GM12878 (cell line): ENCODE data around the gene PTPRN2. TPM values are rescaled to one million over a fixed set of nuclear protein-coding genes. Genes with fewer than 3 reads are reported as not detected.

ENCODE experiments used
- ATAC-seq: fragments of 200-7000 bp; cut with Tn5 transposase; 3 replicates; pipeline ENCODE4 v1.9.1; 2020; ENCODE audit warnings: mild to moderate bottlenecking, moderate library complexity
- BruUV-seq: library from RNA; stranded (reverse); fragments of 400-500 nt; replicated peaks from 2 replicates; lab custom pipeline; 2021; lab: Mats Ljungman, UMichigan
- CTCF ChIA-PET: fragments of 300-600 bp; sonication (Branson Sonifier 250); formaldehyde crosslinking; extraction: SDS; loops from one replicate; lab custom pipeline; 2021; ENCODE audit warnings: inconsistent platforms; lab: Yijun Ruan, JAX
- POLR2A ChIA-PET: fragments of 350-600 bp; formaldehyde crosslinking; extraction: SDS; loops from one replicate; lab custom pipeline; 2021; ENCODE audit warnings: inconsistent platforms; lab: Charles Lee
- RAD21 ChIA-PET: fragments of 300-600 bp; sonication (Branson Sonifier 250); formaldehyde crosslinking; loops from one replicate; lab custom pipeline; 2023; ENCODE audit warnings: antibody characterized with exemption; ENCODE audit not compliant: unreplicated experiment; lab: Charles Lee
- SMC1A ChIA-PET: fragments of 300-600 bp; sonication (Branson Sonifier 250); formaldehyde crosslinking; loops from one replicate; lab custom pipeline; 2023; ENCODE audit not compliant: unreplicated experiment, uncharacterized antibody; lab: Charles Lee
- DNase-seq: peaks from one replicate; pipeline ENCODE4 v3.0.0-alpha.2; 2011; ENCODE audit warnings: low read depth, low spot score
- FAIRE-seq: peaks from 3 replicates; lab custom pipeline; 2011; peaks lifted over from hg19 to GRCh38; lab: Jason Lieb, UNC
- H2AFZ ChIP-seq: 2 replicates; pipeline ENCODE4 v1.6.0; 2011; ENCODE audit warnings: low read depth, low read length, control low read depth; ENCODE audit not compliant: control insufficient read depth
- H3K27ac ChIP-seq: 2 replicates; pipeline ENCODE4 v1.5.1; 2011; ENCODE audit warnings: control low read depth; ENCODE audit not compliant: control insufficient read depth, insufficient read depth
- H3K27me3 ChIP-seq, 2 experiments: replicated peaks in 1 of 2; 2 replicates each; pipeline versions ENCODE4 v1.6.0 to v1.6.1; 2011; ENCODE audit warnings: low read length in 1 of 2; ENCODE audit not compliant: control insufficient read depth in 2 of 2, insufficient read depth in 2 of 2
- H3K36me3 ChIP-seq, 2 experiments: 2 replicates each; pipeline ENCODE4 v1.5.1; 2011; ENCODE audit warnings: low read length in 1 of 2; ENCODE audit not compliant: control insufficient read depth in 2 of 2, insufficient read depth in 2 of 2
- H3K4me1 ChIP-seq: 2 replicates; pipeline ENCODE4 v1.6.1; 2011; ENCODE audit warnings: mild to moderate bottlenecking, low read length, moderate library complexity, mixed read lengths; ENCODE audit not compliant: control insufficient read depth, insufficient read depth
- H3K4me2 ChIP-seq: 2 replicates; pipeline ENCODE4 v1.6.0; 2011; ENCODE audit warnings: control low read depth; ENCODE audit not compliant: control insufficient read depth, insufficient read depth
- H3K4me3 ChIP-seq: fragments of 200-600 bp; sonication (generic); 2 replicates; pipeline ENCODE4 v1.5.1; 2016
- H3K79me2 ChIP-seq: 2 replicates; pipeline ENCODE4 v1.6.0; 2011; ENCODE audit warnings: low read length; ENCODE audit not compliant: control insufficient read depth, insufficient read depth
- H3K9ac ChIP-seq: 2 replicates; pipeline ENCODE4 v1.8.0; 2011; ENCODE audit warnings: low read length, control low read depth, mixed read lengths; ENCODE audit not compliant: control insufficient read depth, insufficient read depth
- H3K9me3 ChIP-seq: replicated peaks from 3 replicates; pipeline ENCODE4 v1.5.1; 2011; ENCODE audit warnings: mild to moderate bottlenecking, low read length; ENCODE audit not compliant: control insufficient read depth, insufficient read depth
- H4K20me1 ChIP-seq: 2 replicates; pipeline ENCODE4 v1.6.0; 2011; ENCODE audit not compliant: control insufficient read depth, insufficient read depth
- FOXK2 ChIP-seq: fragments of 450-650 bp; IDR thresholded peaks from 2 replicates; pipeline ENCODE4 v1.6.1; 2017; ENCODE audit warnings: mild to moderate bottlenecking, moderate library complexity
- MEF2B ChIP-seq: fragments of 450-650 bp; IDR thresholded peaks from 2 replicates; pipeline ENCODE4 v1.6.1; 2018; ENCODE audit warnings: mild to moderate bottlenecking, moderate library complexity; ENCODE audit not compliant: partially characterized antibody, poor library complexity, severe bottlenecking
- RAD51 ChIP-seq: fragments of 450-650 bp; IDR thresholded peaks from 2 replicates; pipeline ENCODE4 v1.6.1; 2016; ENCODE audit warnings: moderate library complexity, mild to moderate bottlenecking, inconsistent platforms
- TCF12 ChIP-seq: IDR thresholded peaks from 2 replicates; pipeline ENCODE4 v1.6.1; 2011; ENCODE audit warnings: low read depth, mild to moderate bottlenecking, low read length
- ZNF622 ChIP-seq: fragments of 450-650 bp; IDR thresholded peaks from 2 replicates; pipeline ENCODE4 v1.6.1; 2017; ENCODE audit warnings: mild to moderate bottlenecking, inconsistent platforms
- ZZZ3 ChIP-seq: IDR thresholded peaks from 2 replicates; pipeline ENCODE4 v1.6.1; 2011; ENCODE audit warnings: low read depth; ENCODE audit not compliant: control insufficient read depth, insufficient read length
- WGBS: methylation state at CpG from one replicate; pipeline ENCODE4 v1.1.6; 2016; ENCODE audit warnings: low lambda C conversion rate; ENCODE audit not compliant: insufficient replicate concordance, insufficient coverage; ENCODE audit errors: missing lambda C conversion rate; 5-methylcytosine and 5-hydroxymethylcytosine counted together
- in situ Hi-C: fragments of 300-500 bp; cut with MboI; formaldehyde crosslinking; loops from 9 replicates; pipeline ENCODE4 v1.14.3; 2018; ENCODE audit warnings: mixed read lengths
- intact Hi-C: fragments of 100-400 bp; cut with micrococcal nuclease; formaldehyde crosslinking; loops from one replicate; pipeline ENCODE4 v1.14.2; 2022; ENCODE audit not compliant: unreplicated experiment
- polyA plus RNA-seq, 11 experiments: library from polyadenylated mRNA; depleted of rRNA in 4 of 11; unstranded in 6 of 11; stranded (reverse) in 5 of 11; fragments of >200 nt; fragmentation: Nextera tagmentation in 4 of 11; fragmentation: Illumina TruSeq in 1 of 11; extraction: Ambion mirVana in 4 of 11; extraction: Trizol in 1 of 11; gene quantifications; 1 replicate in 1 of 11; 2 replicates in 10 of 11; pipeline versions ENCODE4 v1.2.1 to v1.2.3, GENCODE V29; 2011 to 2016; ENCODE audit warnings: inconsistent platforms in 2 of 11, missing spikeins in 2 of 11, low read depth in 1 of 11
- total RNA-seq, 4 experiments: library from RNA; depleted of rRNA in 3 of 4; stranded (reverse); fragments of >200 nt in 3 of 4; fragmentation: Illumina TruSeq in 1 of 4; extraction: Trizol in 1 of 4; gene quantifications; 2 replicates each; pipeline versions ENCODE4 v1.2.1 to v1.2.3, GENCODE V29; 2013 to 2021
- TF ChIP-seq, protein P1 (sequence below): fragments of 450-650 bp; IDR thresholded peaks from 2 replicates; pipeline ENCODE4 v1.6.1; 2018; ENCODE audit warnings: mild to moderate bottlenecking, low read depth, moderate library complexity; ENCODE audit not compliant: partially characterized antibody
- TF ChIP-seq, protein P2 (sequence below): fragments of 450-650 bp; IDR thresholded peaks from 2 replicates; pipeline ENCODE4 v1.6.1; 2017; ENCODE audit warnings: mild to moderate bottlenecking, moderate library complexity
- TF ChIP-seq, protein P3 (sequence below): IDR thresholded peaks from 2 replicates; pipeline ENCODE4 v1.6.1; 2012; ENCODE audit warnings: improper control_type of control experiment, low read depth, low read length; ENCODE audit not compliant: insufficient replicate concordance

Gene PTPRN2
- total and polyA plus RNA-seq, 10 of the 15 experiments (the other 5 are each of a cell fraction or from before 2014, with no cell fraction given) = 5.4 TPM; not detected in 9

DNA sequence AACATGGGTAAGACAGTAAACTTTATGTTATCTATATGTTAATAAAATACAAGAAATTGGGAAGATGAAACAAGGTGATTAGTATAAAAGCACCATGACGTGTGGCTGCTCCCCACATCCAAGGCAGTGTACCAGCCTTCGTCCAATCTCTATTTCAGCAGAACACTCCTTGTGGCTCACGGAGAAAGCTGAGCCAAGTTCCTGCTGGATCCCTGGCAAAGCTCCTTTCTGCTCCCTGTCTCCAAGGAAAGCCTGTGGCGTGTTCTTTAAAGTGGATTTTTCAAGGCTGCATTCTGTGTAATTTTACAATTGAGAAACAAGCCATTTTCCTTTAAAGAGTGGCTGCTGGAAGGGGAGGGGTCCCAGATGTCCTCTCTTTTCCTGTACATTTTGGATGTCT, 467.3 kb downstream of the PTPRN2 start:
- Histone ChIP-seq H3K9ac (no peak overlapping the region), H3K79me2 (no peaks in the 10 kb centered on the region), H3K27ac (no peak overlapping the region), H3K4me3 (no peak overlapping the region), H3K9me3 (no peaks in the 10 kb centered on the region; the same call in 2 of the 3 replicates), H4K20me1 (no peaks in the 10 kb centered on the region), H3K4me2 (no peak overlapping the region), H2AFZ (no peak overlapping the region), H3K36me3 (no peaks in the 10 kb centered on the region), H3K27me3 (no peaks in the 10 kb centered on the region), H3K4me1 (no peaks in the 10 kb centered on the region)
- WGBS = 25% methylated on average over 4 of the region's 4 CpGs
- TF ChIP-seq FOXK2 (no peak), ZZZ3 (no peak), MEF2B (no peak), ZNF622 (no peak), TCF12 (no peak), RAD51 (no peak)
- TF ChIP-seq, protein P1, sequence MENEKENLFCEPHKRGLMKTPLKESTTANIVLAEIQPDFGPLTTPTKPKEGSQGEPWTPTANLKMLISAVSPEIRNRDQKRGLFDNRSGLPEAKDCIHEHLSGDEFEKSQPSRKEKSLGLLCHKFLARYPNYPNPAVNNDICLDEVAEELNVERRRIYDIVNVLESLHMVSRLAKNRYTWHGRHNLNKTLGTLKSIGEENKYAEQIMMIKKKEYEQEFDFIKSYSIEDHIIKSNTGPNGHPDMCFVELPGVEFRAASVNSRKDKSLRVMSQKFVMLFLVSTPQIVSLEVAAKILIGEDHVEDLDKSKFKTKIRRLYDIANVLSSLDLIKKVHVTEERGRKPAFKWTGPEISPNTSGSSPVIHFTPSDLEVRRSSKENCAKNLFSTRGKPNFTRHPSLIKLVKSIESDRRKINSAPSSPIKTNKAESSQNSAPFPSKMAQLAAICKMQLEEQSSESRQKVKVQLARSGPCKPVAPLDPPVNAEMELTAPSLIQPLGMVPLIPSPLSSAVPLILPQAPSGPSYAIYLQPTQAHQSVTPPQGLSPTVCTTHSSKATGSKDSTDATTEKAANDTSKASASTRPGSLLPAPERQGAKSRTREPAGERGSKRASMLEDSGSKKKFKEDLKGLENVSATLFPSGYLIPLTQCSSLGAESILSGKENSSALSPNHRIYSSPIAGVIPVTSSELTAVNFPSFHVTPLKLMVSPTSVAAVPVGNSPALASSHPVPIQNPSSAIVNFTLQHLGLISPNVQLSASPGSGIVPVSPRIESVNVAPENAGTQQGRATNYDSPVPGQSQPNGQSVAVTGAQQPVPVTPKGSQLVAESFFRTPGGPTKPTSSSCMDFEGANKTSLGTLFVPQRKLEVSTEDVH = no peak
- TF ChIP-seq, protein P2, sequence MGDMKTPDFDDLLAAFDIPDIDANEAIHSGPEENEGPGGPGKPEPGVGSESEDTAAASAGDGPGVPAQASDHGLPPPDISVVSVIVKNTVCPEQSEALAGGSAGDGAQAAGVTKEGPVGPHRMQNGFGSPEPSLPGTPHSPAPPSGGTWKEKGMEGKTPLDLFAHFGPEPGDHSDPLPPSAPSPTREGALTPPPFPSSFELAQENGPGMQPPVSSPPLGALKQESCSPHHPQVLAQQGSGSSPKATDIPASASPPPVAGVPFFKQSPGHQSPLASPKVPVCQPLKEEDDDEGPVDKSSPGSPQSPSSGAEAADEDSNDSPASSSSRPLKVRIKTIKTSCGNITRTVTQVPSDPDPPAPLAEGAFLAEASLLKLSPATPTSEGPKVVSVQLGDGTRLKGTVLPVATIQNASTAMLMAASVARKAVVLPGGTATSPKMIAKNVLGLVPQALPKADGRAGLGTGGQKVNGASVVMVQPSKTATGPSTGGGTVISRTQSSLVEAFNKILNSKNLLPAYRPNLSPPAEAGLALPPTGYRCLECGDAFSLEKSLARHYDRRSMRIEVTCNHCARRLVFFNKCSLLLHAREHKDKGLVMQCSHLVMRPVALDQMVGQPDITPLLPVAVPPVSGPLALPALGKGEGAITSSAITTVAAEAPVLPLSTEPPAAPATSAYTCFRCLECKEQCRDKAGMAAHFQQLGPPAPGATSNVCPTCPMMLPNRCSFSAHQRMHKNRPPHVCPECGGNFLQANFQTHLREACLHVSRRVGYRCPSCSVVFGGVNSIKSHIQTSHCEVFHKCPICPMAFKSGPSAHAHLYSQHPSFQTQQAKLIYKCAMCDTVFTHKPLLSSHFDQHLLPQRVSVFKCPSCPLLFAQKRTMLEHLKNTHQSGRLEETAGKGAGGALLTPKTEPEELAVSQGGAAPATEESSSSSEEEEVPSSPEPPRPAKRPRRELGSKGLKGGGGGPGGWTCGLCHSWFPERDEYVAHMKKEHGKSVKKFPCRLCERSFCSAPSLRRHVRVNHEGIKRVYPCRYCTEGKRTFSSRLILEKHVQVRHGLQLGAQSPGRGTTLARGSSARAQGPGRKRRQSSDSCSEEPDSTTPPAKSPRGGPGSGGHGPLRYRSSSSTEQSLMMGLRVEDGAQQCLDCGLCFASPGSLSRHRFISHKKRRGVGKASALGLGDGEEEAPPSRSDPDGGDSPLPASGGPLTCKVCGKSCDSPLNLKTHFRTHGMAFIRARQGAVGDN = no peak
- TF ChIP-seq, protein P3, sequence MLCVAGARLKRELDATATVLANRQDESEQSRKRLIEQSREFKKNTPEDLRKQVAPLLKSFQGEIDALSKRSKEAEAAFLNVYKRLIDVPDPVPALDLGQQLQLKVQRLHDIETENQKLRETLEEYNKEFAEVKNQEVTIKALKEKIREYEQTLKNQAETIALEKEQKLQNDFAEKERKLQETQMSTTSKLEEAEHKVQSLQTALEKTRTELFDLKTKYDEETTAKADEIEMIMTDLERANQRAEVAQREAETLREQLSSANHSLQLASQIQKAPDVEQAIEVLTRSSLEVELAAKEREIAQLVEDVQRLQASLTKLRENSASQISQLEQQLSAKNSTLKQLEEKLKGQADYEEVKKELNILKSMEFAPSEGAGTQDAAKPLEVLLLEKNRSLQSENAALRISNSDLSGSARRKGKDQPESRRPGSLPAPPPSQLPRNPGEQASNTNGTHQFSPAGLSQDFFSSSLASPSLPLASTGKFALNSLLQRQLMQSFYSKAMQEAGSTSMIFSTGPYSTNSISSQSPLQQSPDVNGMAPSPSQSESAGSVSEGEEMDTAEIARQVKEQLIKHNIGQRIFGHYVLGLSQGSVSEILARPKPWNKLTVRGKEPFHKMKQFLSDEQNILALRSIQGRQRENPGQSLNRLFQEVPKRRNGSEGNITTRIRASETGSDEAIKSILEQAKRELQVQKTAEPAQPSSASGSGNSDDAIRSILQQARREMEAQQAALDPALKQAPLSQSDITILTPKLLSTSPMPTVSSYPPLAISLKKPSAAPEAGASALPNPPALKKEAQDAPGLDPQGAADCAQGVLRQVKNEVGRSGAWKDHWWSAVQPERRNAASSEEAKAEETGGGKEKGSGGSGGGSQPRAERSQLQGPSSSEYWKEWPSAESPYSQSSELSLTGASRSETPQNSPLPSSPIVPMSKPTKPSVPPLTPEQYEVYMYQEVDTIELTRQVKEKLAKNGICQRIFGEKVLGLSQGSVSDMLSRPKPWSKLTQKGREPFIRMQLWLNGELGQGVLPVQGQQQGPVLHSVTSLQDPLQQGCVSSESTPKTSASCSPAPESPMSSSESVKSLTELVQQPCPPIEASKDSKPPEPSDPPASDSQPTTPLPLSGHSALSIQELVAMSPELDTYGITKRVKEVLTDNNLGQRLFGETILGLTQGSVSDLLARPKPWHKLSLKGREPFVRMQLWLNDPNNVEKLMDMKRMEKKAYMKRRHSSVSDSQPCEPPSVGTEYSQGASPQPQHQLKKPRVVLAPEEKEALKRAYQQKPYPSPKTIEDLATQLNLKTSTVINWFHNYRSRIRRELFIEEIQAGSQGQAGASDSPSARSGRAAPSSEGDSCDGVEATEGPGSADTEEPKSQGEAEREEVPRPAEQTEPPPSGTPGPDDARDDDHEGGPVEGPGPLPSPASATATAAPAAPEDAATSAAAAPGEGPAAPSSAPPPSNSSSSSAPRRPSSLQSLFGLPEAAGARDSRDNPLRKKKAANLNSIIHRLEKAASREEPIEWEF = no peak
- POLR2A ChIA-PET = no interaction called here
- FAIRE-seq (no peak), ATAC-seq (no peak), DNase-seq (no peak)
- RAD21 ChIA-PET = no interaction called here
- BruUV-seq = no TSS peak
- intact Hi-C loops = no loop called here
- SMC1A ChIA-PET = no interaction called here
- CTCF ChIA-PET = no interaction called here
- in situ Hi-C loops = no loop called here
